Neural cell (in vitro differentiated cells): Measurements from ENCODE around the gene WDFY3.

Source experiments
- EP300 ChIP-seq: fragments of 450-650 bp; conservative IDR thresholded peaks from 2 replicates; pipeline ENCODE4 v1.6.1; 2014; ENCODE audit warnings: antibody characterized with exemption, mild to moderate bottlenecking, moderate library complexity; ENCODE audit not compliant: poor library complexity, severe bottlenecking
- EZH2 ChIP-seq: fragments of 200-600, 300-800 bp; shearing (Covaris generic), sonication (generic); IDR thresholded peaks from 2 replicates; pipeline ENCODE4 v1.6.1; 2014; ENCODE audit warnings: antibody characterized with exemption, low read length, borderline replicate concordance, mild to moderate bottlenecking; ENCODE audit not compliant: insufficient read depth, poor library complexity, severe bottlenecking
- MXI1 ChIP-seq: fragments of 450-650 bp; conservative IDR thresholded peaks from 2 replicates; pipeline ENCODE4 v1.6.1; 2014; ENCODE audit warnings: antibody characterized with exemption, mild to moderate bottlenecking; ENCODE audit not compliant: poor library complexity, severe bottlenecking
- POLR2AphosphoS5 ChIP-seq: IDR thresholded peaks from 2 replicates; pipeline ENCODE4 v1.6.1; 2012
- RAD21 ChIP-seq: fragments of 450-650 bp; conservative IDR thresholded peaks from 2 replicates; pipeline ENCODE4 v1.6.1; 2014; ENCODE audit warnings: antibody characterized with exemption, mild to moderate bottlenecking, moderate library complexity
- SMC3 ChIP-seq: fragments of 450-650 bp; conservative IDR thresholded peaks from 2 replicates; pipeline ENCODE4 v1.6.1; 2014; ENCODE audit warnings: antibody characterized with exemption, mild to moderate bottlenecking, moderate library complexity; ENCODE audit not compliant: poor library complexity
- TF ChIP-seq, protein P1 (sequence below): fragments of 450-650 bp; IDR thresholded peaks from 2 replicates; pipeline ENCODE4 v1.5.1; 2014; ENCODE audit warnings: antibody characterized with exemption, mild to moderate bottlenecking, moderate library complexity; ENCODE audit not compliant: poor library complexity, severe bottlenecking
- TF ChIP-seq, protein P2 (sequence below): IDR thresholded peaks from 2 replicates; pipeline ENCODE4 v1.6.1; 2012; ENCODE audit warnings: borderline replicate concordance

GRCh38 chr4:84631573-84631972 lies 334.9 kb downstream of the WDFY3 start:
- TF ChIP-seq POLR2AphosphoS5 (no peak), RAD21 (no peak), EP300 (no peak), EZH2 (no peak), MXI1 (no peak), SMC3 (no peak)
- TF ChIP-seq, protein P1, sequence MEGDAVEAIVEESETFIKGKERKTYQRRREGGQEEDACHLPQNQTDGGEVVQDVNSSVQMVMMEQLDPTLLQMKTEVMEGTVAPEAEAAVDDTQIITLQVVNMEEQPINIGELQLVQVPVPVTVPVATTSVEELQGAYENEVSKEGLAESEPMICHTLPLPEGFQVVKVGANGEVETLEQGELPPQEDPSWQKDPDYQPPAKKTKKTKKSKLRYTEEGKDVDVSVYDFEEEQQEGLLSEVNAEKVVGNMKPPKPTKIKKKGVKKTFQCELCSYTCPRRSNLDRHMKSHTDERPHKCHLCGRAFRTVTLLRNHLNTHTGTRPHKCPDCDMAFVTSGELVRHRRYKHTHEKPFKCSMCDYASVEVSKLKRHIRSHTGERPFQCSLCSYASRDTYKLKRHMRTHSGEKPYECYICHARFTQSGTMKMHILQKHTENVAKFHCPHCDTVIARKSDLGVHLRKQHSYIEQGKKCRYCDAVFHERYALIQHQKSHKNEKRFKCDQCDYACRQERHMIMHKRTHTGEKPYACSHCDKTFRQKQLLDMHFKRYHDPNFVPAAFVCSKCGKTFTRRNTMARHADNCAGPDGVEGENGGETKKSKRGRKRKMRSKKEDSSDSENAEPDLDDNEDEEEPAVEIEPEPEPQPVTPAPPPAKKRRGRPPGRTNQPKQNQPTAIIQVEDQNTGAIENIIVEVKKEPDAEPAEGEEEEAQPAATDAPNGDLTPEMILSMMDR, result no peak
- TF ChIP-seq, protein P2, sequence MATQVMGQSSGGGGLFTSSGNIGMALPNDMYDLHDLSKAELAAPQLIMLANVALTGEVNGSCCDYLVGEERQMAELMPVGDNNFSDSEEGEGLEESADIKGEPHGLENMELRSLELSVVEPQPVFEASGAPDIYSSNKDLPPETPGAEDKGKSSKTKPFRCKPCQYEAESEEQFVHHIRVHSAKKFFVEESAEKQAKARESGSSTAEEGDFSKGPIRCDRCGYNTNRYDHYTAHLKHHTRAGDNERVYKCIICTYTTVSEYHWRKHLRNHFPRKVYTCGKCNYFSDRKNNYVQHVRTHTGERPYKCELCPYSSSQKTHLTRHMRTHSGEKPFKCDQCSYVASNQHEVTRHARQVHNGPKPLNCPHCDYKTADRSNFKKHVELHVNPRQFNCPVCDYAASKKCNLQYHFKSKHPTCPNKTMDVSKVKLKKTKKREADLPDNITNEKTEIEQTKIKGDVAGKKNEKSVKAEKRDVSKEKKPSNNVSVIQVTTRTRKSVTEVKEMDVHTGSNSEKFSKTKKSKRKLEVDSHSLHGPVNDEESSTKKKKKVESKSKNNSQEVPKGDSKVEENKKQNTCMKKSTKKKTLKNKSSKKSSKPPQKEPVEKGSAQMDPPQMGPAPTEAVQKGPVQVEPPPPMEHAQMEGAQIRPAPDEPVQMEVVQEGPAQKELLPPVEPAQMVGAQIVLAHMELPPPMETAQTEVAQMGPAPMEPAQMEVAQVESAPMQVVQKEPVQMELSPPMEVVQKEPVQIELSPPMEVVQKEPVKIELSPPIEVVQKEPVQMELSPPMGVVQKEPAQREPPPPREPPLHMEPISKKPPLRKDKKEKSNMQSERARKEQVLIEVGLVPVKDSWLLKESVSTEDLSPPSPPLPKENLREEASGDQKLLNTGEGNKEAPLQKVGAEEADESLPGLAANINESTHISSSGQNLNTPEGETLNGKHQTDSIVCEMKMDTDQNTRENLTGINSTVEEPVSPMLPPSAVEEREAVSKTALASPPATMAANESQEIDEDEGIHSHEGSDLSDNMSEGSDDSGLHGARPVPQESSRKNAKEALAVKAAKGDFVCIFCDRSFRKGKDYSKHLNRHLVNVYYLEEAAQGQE, result no peak
